OCI-LY1 (cell line): ENCODE results near the gene TUBA3D.
"Not testable (repeated sequence)": the region's sequence is repeated elsewhere in the genome, so short reads cannot be mapped to it uniquely, and the experiment has no call there.

Experiments used
- CTCF ChIP-seq: fragments of 200-600 bp; sonication (generic), shearing (Covaris generic); IDR thresholded peaks from 2 replicates; pipeline ENCODE4 v1.5.1; 2017; ENCODE audit warnings: mild to moderate bottlenecking, antibody characterized with exemption, low read length, moderate library complexity, mixed read lengths
- EZH2 ChIP-seq: fragments of 200-600 bp; sonication (generic), shearing (Covaris generic); IDR thresholded peaks from 2 replicates; pipeline ENCODE4 v1.8.0; 2017; ENCODE audit warnings: borderline replicate concordance, mixed run types, mild to moderate bottlenecking, antibody characterized with exemption, low read length, moderate library complexity, mixed read lengths

- TF ChIP-seq CTCF, EZH2: not testable (repeated sequence)
Measured at GRCh38 chr2:131518531-131518930, 42.6 kb downstream of the TUBA3D start.
